ENCODE results near the gene SMIM21. TPM values are rescaled to one million over a fixed set of nuclear protein-coding genes. Genes with fewer than 3 reads are reported as not detected.

The SMIM21 gene
- total RNA-seq, 4 donors from 2014 or later: not detected

DNA sequence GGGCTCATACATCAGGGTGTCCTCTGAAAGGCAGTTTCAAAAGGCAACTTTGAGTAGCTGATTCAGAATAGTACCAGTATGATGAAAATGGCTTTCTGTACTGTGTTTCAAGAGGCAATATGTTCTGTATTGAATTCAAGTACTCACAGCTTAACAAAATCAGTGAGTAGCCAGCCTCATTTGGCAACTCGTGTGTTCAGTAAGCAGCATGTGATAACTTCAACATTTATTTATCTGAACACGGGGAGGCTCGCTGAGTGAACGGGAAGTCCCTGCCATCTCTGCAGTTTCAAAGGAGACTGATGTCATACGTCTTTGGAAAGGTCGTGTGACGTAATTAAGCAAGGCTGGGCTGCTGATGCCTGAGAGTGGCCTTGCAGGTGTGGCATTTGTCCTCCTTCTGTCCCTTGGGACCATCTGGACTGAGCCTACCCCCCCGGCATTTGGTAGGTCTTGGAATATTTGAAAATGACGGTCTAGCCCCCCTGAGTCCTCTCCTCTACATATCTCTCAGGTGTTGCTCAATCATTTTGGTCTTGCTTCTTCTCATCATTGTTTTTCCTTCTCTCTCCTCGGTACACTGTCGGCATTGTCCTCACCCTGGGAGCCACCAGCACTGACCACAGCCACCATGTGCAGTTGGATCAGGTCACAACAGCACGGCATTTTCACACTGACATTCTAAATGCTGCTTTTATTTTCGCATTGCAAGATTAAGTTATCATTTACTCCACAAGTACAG lies 62.8 kb downstream of the SMIM21 start:
- TF ChIP-seq, protein P1, sequence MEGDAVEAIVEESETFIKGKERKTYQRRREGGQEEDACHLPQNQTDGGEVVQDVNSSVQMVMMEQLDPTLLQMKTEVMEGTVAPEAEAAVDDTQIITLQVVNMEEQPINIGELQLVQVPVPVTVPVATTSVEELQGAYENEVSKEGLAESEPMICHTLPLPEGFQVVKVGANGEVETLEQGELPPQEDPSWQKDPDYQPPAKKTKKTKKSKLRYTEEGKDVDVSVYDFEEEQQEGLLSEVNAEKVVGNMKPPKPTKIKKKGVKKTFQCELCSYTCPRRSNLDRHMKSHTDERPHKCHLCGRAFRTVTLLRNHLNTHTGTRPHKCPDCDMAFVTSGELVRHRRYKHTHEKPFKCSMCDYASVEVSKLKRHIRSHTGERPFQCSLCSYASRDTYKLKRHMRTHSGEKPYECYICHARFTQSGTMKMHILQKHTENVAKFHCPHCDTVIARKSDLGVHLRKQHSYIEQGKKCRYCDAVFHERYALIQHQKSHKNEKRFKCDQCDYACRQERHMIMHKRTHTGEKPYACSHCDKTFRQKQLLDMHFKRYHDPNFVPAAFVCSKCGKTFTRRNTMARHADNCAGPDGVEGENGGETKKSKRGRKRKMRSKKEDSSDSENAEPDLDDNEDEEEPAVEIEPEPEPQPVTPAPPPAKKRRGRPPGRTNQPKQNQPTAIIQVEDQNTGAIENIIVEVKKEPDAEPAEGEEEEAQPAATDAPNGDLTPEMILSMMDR (IDR thresholded peaks at IDR 0.05; ENCODE audit: low read depth): no peak

DNA sequence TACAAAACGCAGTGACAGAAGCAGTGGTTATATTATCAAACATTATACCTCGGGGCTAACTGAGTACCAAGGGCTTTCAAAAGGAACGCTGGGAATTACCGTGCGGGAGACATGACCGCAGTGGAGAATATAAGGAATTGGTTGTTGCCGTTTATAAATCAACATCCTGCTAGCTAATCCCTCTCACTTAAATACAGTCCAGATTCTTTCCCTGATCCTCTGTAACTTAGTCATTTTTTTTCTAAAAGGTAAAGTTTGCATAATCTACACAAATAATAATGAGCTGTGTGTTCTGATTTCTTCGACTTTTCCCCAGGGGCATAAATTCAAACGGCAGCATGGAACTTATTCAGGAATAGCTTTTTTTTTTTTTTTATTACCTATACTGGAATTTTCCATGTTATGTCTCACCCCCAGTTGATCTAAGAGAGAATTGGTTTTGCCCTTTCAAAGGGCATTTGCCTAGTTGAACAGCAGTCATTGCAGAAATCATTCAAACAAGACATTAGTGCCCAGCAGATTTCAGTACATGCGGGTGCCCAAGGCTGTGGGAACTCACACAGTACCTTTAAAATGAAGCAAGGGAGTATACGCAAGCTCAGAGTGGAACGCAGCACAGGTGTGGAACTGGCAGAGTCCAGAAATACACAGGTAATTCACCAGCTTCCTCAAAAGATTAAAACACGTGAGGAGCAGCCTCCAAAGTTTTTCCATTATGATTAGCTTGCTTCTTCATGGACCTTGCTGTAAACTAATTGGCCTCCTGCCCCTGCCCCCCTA lies 63.9 kb downstream of the SMIM21 start:
- TF ChIP-seq, protein P1 (IDR thresholded peaks at IDR 0.05; ENCODE audit: low read depth): no peak

DNA sequence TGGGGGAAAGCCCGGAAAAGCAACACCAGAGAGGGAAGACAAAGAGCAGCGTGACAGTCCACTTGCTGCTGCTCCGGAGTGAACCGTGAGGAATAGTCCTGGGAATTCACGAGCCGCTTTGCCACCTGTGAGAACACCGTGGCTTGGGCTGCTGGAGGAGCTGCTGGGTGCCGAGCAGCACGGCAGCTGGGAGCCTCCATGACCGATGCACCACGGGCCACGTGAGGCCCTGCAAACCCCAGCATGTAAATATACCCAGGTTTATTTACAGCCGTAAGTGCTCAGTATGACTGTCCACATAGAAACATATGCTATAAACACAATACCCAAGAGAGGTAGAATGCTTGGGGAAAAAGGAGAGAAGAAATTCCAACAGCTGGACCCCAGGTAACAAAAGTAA lies 65.1 kb downstream of the SMIM21 start:
- TF ChIP-seq, protein P1 (IDR thresholded peaks at IDR 0.05; ENCODE audit: low read depth): no peak

DNA sequence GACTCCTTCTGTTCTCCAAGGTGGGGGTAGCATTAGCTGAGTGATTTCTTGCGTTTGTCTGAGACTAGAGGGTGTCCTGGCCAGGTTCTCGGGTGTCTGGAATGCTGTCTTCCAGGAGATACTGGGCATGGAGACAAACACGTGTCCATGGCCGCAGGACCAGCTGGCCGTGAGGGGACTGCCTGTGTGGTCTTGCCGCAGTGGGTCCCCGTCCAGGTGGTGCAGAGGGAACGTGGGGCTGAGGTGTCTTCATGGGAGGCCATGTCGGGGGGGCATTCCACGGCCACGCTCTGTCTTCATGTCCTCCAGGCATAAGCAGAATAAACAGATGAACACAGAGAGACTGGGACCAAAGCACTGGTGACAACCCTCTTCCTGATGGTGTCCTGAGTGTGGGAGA lies 66.6 kb downstream of the SMIM21 start:
- TF ChIP-seq, protein P1 (IDR thresholded peaks at IDR 0.05; ENCODE audit: low read depth): no peak

DNA sequence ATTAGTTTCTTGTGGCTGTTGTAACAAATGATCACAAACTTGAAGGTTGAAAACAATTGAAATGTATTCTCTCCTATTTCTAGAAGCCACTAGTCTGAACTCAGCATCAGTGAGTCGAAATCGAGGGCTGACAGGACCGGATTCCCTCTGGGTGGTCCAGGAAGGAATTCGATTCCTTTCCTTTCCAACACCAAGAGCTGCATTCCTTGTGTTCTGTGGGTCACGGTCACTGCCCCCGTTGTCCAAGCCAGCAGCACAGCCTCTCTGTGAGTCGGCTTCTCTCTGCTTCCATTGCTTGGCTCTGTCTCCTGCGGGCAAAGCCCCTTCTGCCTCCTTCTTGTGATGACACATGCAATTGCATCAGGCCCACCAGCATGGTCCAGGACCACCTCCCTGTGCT lies 67.3 kb downstream of the SMIM21 start:
- TF ChIP-seq, protein P1 (IDR thresholded peaks at IDR 0.05; ENCODE audit: low read depth): no peak

Other genes starting within 250 kb of the SMIM21 start
- 10 to 100 TPM; 20.1 to 28.4 (median 26.0) TPM for gene PTGR3, start 218.6 kb downstream of the SMIM21 start, total RNA-seq
- gene TSHZ1, start 216.9 kb downstream of the SMIM21 start, total RNA-seq: 10 to 100 TPM; 10.4 to 18.1 (median 12.5) TPM